Testis (tissue), 2 donors: ENCODE results near the gene DAAM2.

Experiments used
- CTCF ChIP-seq, 3 experiments: fragments of 450-650 bp in 2 of 3; fragments of 200-600 bp in 1 of 3; sonication (generic) in 1 of 3; IDR thresholded peaks; one replicate each; pipeline ENCODE4 v1.5.1; 2016 to 2019; ENCODE audit warnings: antibody characterized with exemption in 3 of 3, mild to moderate bottlenecking in 2 of 3, moderate library complexity in 1 of 3
- POLR2A ChIP-seq: fragments of 450-650 bp; IDR thresholded peaks from one replicate; pipeline ENCODE4 v1.6.1; 2017; ENCODE audit warnings: antibody characterized with exemption, mild to moderate bottlenecking, moderate library complexity

GRCh38 chr6:39840781-39841180, 48.6 kb downstream of the DAAM2 start:
- TF ChIP-seq POLR2A (no peak), CTCF (IDR thresholded peaks at IDR 0.05) (no peak)
